GM21737 (cell line): ENCODE results near the gene CNTNAP1.

Experiments
- ATAC-seq: cut with Tn5 transposase; IDR thresholded peaks from one replicate; pipeline ENCODE4 v1.9.1; 2021; ENCODE audit warnings: mild to moderate bottlenecking, moderate library complexity; ENCODE audit not compliant: unreplicated experiment

The CNTNAP1 gene

DNA sequence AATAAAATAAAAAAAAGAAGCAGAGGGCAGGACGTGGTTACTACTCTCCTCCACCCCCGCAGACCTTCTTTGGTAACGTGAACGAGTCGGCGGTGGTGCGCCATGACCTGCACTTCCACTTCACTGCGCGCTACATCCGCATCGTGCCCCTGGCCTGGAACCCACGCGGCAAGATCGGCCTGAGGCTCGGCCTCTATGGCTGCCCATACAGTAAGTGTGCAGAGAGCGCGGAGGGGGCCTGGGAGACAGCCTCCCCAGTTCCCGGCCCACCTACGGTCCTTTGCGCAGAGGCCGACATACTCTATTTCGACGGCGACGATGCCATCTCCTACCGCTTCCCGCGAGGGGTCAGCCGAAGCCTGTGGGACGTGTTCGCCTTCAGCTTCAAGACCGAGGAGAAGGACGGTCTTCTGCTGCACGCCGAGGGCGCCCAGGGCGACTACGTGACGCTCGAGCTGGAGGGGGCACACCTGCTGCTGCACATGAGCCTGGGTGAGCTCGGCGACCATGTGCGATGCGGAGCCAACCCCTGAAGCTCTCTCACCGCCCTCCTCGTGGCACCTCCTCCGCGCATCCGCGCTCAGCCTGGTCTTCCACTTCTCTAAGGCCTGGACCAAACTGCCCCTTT is 2.7 kb downstream of the CNTNAP1 start:
- ATAC-seq: no peak

GRCh38 chr17:42685831-42686230 is 3.5 kb downstream of the CNTNAP1 start:
- no peak for ATAC-seq

- ATAC-seq: no peak
Measured at GRCh38 chr17:42686520-42687128, 4.3 kb downstream of the CNTNAP1 start.

DNA sequence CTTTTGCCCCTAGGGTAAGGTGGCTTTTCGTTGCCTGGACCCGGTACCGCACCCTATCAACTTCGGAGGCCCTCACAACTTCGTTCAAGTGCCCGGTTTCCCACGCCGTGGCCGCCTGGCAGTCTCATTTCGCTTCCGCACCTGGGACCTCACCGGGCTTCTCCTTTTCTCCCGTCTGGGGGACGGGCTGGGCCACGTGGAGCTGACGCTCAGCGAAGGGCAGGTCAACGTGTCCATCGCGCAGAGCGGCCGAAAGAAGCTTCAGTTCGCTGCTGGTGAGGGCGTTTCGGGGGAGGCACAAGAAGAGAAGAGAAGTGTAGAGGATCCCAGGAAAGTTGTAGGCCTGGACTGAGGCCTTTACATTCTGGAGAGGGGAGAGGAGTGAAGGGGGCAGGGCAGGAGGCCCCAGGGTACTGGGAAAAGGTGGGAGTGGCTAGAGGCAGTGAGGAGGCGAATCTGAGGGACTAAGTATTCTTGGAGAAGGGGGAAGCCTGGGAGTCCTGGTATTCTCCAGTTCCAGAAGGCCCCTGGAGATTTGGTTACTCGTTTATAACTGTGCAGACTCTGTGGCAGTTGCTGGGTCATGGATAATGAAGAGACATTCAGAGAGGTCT is 5.5 kb downstream of the CNTNAP1 start:
- no peak for ATAC-seq

GRCh38 chr17:42690596-42690995 is 8.3 kb downstream of the CNTNAP1 start:
- no peak for ATAC-seq

DNA sequence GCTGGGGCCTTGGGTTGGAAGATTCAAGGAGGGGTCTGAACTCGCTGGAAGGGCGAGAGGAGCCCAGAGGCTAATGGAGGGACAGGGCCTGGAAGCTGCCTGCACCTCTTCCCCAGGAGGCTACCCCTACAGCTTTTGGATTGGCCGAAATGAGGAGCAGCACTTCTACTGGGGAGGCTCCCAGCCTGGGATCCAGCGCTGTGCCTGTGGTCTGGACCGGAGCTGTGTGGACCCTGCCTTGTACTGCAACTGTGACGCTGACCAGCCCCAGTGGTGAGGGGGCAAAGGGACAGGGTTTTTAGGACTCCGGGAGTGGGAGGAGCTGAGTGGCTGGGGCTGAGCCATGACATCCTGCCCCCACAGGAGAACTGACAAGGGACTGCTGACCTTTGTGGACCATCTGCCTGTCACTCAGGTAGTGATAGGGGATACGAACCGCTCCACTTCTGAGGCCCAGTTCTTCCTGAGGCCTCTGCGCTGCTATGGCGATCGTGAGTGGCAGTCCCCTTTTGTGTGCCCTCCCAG is 8.8 kb downstream of the CNTNAP1 start:
- no peak for ATAC-seq

- no peak for ATAC-seq
Measured at GRCh38 chr17:42692489-42692888, 10.2 kb downstream of the CNTNAP1 start.

- ATAC-seq: no peak
Measured at GRCh38 chr17:42694524-42694923, 12.2 kb downstream of the CNTNAP1 start.

DNA sequence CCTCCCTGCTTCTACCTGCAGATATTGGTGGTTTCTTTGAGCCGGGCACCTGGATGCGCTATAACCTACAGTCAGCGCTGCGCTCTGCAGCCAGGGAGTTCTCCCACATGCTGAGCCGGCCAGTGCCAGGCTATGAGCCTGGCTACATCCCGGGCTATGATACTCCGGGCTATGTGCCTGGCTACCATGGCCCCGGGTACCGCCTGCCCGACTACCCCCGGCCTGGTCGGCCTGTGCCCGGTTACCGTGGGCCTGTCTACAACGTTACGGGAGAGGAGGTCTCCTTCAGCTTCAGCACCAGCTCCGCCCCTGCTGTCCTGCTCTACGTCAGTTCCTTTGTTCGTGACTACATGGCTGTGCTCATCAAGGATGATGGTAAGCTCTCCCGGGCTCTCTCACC is 13.2 kb downstream of the CNTNAP1 start:
- no peak for ATAC-seq

DNA sequence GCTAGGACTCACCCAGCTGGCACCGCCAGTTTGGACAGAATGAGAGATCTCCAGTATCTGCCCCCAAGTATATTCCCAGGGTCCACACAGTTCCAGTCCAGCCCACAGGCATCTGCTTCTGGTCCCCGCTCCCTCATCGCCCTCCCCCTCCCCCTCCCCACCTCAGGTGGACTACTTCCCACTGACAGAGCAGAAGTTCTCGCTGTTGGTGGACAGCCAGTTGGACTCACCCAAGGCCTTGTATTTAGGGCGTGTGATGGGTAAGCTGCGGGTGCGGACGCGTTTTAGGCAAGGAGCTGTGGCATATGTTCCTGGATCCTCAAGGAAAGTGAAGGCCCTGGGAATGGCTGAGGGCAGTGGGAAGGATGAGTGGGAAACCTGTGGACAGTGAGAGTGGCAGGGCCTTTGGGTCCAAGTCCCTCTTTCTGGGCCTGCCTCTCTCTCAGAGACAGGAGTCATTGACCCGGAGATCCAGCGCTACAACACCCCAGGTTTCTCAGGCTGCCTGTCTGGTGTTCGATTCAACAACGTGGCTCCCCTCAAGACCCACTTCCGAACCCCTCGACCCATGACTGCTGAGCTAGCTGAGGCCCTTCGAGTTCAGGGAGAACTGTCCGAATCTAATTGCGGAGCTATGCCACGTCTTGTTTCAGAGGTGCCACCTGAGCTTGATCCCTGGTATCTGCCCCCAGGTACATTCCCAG is 14.9 kb downstream of the CNTNAP1 start:
- no peak for ATAC-seq

DNA sequence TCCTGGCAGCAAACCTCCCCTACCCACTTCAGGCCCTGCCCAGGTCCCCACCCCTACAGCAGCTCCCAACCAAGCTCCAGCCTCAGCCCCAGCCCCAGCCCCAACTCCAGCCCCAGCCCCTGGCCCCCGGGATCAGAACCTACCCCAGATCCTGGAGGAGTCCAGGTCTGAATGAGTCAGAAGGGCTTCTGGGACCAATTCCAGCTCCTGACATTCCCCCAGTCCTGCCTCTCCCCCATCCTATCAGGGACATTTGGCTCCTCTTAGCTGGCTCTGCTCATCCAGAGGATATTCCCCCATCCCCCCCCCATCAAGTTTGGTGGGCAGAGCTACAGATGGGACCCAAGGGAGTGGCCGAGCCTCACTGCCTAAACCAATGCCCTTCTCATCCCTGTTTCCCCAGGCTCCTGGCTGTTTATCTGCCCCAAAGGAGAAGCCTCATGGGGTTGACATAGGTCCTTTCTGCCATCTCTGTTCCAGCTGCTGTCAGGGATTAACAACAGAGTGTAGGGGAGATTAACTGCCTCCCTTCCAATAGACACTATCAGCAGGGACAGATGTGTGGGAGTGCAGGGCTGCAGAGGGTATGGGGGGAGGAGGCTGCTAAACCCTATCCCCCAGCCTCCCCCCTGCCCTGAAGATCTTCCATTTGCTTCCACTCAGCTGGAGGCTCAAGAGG is 16.5 kb downstream of the CNTNAP1 start:
- no peak for ATAC-seq

DNA sequence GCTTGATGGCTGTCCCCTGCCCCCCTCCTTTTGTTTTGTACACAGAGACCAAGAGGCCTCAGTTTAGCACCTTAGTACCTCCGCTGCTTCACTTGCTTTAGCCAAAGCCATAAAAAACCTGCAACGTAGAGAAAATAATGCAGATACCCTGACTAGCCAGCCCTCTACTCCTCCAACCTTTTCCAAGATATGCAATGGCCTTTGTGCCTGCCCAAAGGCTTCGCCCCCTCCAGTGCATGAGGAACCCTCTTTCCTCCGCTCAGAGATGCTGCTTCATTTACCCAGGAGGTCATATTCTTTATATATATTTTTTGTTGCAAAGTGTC is 17.0 kb downstream of the CNTNAP1 start:
- ATAC-seq: no peak

GRCh38 chr17:42700586-42701289 is 18.4 kb downstream of the CNTNAP1 start:
- no peak for ATAC-seq

GRCh38 chr17:42702446-42702845 is 20.1 kb downstream of the CNTNAP1 start:
- ATAC-seq: no peak

GRCh38 chr17:42704490-42704836 is 22.1 kb downstream of the CNTNAP1 start:
- peak; percentile 14 for ATAC-seq

DNA sequence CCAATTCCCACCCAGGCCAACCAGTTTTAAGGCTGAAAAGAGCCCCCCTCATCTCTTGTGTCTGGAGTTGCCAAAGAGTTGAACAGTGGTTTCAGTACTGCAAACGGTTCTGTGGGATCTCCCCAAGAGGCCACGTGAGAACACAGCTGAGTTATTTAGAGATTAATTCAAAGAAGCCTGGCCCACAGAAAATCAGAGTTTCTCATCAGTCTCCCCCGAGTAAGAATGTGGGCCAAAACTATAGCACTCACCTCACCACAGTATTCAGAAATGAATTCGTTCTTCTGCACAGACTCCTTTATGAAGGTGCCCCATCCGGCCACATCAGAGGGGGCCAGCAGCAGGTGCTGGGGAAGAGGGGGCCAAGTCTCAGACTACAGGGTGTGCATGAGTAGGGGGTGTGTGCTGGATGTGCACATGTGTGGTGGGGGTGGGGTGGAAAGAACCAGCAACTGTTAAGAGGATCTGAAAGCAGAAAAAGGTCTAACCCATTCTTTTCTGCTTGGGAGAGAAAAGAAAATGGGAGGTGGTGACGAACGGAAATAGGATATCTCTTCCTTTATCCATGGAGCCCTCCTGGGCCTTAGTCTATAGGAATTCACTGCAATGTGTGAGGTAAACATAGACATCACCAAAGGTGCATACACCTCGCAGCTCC is 22.6 kb downstream of the CNTNAP1 start:
- peak; percentile 70 for ATAC-seq

DNA sequence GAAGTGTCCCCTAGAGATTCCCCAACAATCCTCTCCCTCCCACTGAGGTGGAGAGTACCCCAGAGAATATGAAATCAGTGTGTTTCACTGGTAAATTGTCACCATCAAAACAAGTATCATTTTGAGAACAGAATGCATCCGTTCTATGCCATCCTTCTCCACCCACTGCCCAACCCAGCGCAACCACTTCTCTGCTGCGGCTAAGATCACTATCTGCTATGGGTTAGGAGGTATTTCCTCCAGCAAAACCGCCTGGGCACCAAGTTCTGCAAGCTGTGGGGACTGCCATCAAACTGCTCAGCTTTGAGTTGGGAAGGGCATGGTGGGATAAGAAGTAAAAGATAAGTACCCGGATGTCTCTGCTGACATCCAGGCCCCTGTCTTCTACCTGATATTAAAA is 24.4 kb downstream of the CNTNAP1 start:
- no peak for ATAC-seq

GRCh38 chr17:42708588-42708987 is 26.3 kb downstream of the CNTNAP1 start:
- no peak for ATAC-seq

GRCh38 chr17:42709561-42709960 is 27.2 kb downstream of the CNTNAP1 start:
- no peak for ATAC-seq

DNA sequence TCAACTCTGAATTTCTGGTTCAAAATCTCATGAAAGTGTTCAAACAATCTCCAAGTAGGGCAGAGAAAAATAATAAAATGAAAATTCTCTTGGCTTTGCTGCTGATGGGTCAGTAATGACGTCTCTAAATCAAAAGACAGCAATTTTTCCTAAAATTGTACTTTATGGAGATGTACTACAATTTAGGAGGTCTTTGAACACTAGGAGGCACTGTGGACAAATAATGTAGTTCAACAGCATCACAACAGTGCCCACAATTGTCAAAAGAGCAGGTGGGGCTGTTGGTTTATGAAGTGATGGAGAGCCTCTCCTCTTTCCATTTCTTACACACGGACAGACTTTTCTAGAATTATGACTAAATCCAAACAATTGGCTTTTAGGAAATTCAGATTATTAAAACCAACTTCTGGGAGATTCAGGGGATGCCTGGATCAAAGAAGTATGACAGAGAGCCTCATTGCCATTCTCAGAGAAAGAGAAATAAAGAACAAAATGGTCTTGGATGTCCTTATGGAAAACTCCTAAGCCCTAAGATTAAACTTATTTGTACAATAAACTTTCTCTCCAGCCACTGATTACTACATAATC is 38.8 kb downstream of the CNTNAP1 start:
- no peak for ATAC-seq
